Smooth muscle cell (in vitro differentiated cells): ENCODE data around the gene MICAL2. TPM values are rescaled to one million over a fixed set of nuclear protein-coding genes. Genes with fewer than 3 reads are reported as not detected.

ENCODE experiments used
- DNase-seq: peaks from one replicate; lab custom pipeline; 2025; ENCODE audit not compliant: unreplicated experiment; lab: John Stamatoyannopoulos, UW
- H2AFZ ChIP-seq: fragments of 200-600 bp; sonication (generic); 2 replicates; pipeline ENCODE4 v1.6.0; 2016; ENCODE audit warnings: antibody characterized with exemption, low read depth, mild to moderate bottlenecking
- H3F3A ChIP-seq: fragments of 200-600 bp; sonication (generic); 2 replicates; pipeline ENCODE4 v1.6.0; 2017; ENCODE audit warnings: antibody characterized with exemption, low read depth
- H3K27ac ChIP-seq: fragments of 200-600 bp; sonication (generic); 2 replicates; pipeline ENCODE4 v1.5.1; 2016; ENCODE audit warnings: low read depth, mild to moderate bottlenecking
- H3K27me3 ChIP-seq: fragments of 200-600 bp; sonication (generic); 2 replicates; pipeline ENCODE4 v1.6.1; 2016; ENCODE audit warnings: low read depth, mild to moderate bottlenecking
- H3K36me3 ChIP-seq: fragments of 200-600 bp; sonication (generic); 2 replicates; pipeline ENCODE4 v1.5.1; 2016; ENCODE audit warnings: low read depth
- H3K4me1 ChIP-seq: fragments of 200-600 bp; sonication (generic); 2 replicates; pipeline ENCODE4 v1.5.1; 2016; ENCODE audit warnings: low read depth
- H3K4me2 ChIP-seq: fragments of 200-600 bp; sonication (generic); 2 replicates; pipeline ENCODE4 v1.6.0; 2016; ENCODE audit warnings: mild to moderate bottlenecking
- H3K4me3 ChIP-seq: fragments of 200-600 bp; sonication (generic); 2 replicates; pipeline ENCODE4 v1.5.1; 2016; ENCODE audit warnings: mild to moderate bottlenecking
- H3K79me2 ChIP-seq: fragments of 200-600 bp; sonication (generic); 2 replicates; pipeline ENCODE4 v1.6.0; 2016; ENCODE audit warnings: low read depth, mild to moderate bottlenecking
- H3K9ac ChIP-seq: fragments of 200-600 bp; sonication (generic); 2 replicates; pipeline ENCODE4 v1.6.0; 2016; ENCODE audit warnings: low read depth
- H3K9me3 ChIP-seq: fragments of 200-600 bp; sonication (generic); replicated peaks from 2 replicates; pipeline ENCODE4 v1.5.1; 2016; ENCODE audit warnings: low read depth
- H4K20me1 ChIP-seq: fragments of 200-600 bp; sonication (generic); 2 replicates; pipeline ENCODE4 v1.6.0; 2016; ENCODE audit warnings: low read depth
- WGBS: methylation state at CpG from one replicate; pipeline ENCODE4 v1.1.7; 2016; ENCODE audit warnings: low lambda C conversion rate; 5-methylcytosine and 5-hydroxymethylcytosine counted together
- polyA plus RNA-seq: library from polyadenylated mRNA; unstranded; fragments of >200 nt; fragmentation: Nextera tagmentation; extraction: Ambion mirVana; gene quantifications from 2 replicates; pipeline ENCODE4 v1.2.1, GENCODE V29; 2016
- total RNA-seq: library from RNA; depleted of rRNA; stranded (reverse); fragments of >200 nt; gene quantifications from 2 replicates; pipeline ENCODE4 v1.2.3, GENCODE V29; 2014
- TF ChIP-seq, protein P1 (sequence below): fragments of 200-600 bp; sonication (generic); IDR thresholded peaks from 2 replicates; pipeline ENCODE4 v1.5.1; 2017; ENCODE audit warnings: borderline replicate concordance, mild to moderate bottlenecking, antibody characterized with exemption; ENCODE audit not compliant: insufficient read depth, poor library complexity, severe bottlenecking

The MICAL2 gene
- total and polyA plus RNA-seq, 2 experiments from 2014 or later: 161 to 287 TPM

DNA sequence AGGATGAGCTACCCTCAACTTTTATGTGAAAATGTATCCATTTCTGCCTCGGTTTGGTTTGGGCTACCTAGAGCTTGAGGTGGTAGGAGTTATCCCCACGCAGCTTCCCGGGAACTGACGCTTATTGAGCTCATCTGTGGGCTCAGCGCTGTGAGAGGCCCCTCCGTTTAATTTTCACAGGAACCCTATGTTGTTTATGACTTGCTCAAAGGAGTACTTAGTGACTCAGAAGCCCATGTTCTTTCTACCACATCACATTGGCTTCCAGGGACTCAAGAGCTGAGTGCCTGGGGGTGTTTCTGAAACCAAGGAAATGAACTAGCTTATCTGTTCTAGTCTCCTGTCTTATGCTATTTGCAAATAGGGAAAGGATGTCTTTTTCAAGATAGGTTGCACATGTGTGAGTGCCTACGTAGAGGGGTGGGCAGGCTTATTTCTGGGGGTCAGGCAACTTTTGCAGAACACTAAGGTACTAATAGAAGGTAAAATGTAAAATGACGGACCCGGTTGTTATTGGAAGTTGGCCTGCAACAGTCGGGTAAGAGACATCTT is 40.5 kb downstream of the MICAL2 start:
- peak overlapping the region; percentile 97 for H3K27ac ChIP-seq
- H3K36me3 ChIP-seq: no peaks in the 10 kb centered on the region
- H3K27me3 ChIP-seq: no peaks in the 10 kb centered on the region
- H3K4me2 ChIP-seq: peak overlapping the region; percentile 76
- peak overlapping the region; percentile 76 for H3K9ac ChIP-seq
- no peak overlapping the region for H2AFZ ChIP-seq
- H3K4me3 ChIP-seq: no peak overlapping the region
- H4K20me1 ChIP-seq: no peaks in the 10 kb centered on the region
- TF ChIP-seq, protein P1, sequence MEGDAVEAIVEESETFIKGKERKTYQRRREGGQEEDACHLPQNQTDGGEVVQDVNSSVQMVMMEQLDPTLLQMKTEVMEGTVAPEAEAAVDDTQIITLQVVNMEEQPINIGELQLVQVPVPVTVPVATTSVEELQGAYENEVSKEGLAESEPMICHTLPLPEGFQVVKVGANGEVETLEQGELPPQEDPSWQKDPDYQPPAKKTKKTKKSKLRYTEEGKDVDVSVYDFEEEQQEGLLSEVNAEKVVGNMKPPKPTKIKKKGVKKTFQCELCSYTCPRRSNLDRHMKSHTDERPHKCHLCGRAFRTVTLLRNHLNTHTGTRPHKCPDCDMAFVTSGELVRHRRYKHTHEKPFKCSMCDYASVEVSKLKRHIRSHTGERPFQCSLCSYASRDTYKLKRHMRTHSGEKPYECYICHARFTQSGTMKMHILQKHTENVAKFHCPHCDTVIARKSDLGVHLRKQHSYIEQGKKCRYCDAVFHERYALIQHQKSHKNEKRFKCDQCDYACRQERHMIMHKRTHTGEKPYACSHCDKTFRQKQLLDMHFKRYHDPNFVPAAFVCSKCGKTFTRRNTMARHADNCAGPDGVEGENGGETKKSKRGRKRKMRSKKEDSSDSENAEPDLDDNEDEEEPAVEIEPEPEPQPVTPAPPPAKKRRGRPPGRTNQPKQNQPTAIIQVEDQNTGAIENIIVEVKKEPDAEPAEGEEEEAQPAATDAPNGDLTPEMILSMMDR: no peak
- no peaks in the 10 kb centered on the region for H3K9me3 ChIP-seq
- peaks cover 46% of the 10 kb centered on the region for H3K79me2 ChIP-seq
- 21% methylated on average over 10 of the region's 10 CpGs for WGBS
- peaks cover 7% of the 10 kb centered on the region for H3K4me1 ChIP-seq
- DNase-seq: no peak
- peaks cover 38% of the 10 kb centered on the region for H3F3A ChIP-seq

DNA sequence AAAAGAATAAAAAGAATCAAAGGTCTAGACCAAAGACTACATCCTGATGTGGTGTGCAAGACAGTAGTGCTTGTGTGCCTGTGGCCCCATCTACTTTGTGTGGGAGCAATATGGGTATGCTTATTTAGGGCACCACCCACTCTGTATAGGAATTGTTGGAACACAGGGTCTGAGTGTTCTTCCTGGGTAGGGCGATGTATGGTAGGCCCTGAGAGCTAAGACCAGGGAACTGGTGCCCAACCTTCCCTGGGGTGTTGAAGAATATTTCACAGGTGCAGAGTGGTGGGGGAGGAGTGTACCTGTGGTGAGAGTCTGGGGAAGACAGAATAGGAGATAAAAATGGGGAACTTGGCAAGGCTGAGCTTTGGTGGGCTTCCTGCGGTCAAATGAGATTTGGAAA is 41.9 kb downstream of the MICAL2 start:
- Histone ChIP-seq H3K36me3 (no peaks in the 10 kb centered on the region), H3K4me1 (peaks cover 10% of the 10 kb centered on the region), H4K20me1 (no peaks in the 10 kb centered on the region), H3K27ac (peak overlapping the region; percentile 58), H3K27me3 (no peaks in the 10 kb centered on the region), H3K4me3 (no peak overlapping the region), H3K9ac (no peak overlapping the region), H3K79me2 (peaks cover 50% of the 10 kb centered on the region), H2AFZ (no peak overlapping the region), H3K4me2 (no peak overlapping the region), H3K9me3 (no peaks in the 10 kb centered on the region), H3F3A (peaks cover 39% of the 10 kb centered on the region)
- 98% methylated on average over 2 of the region's 2 CpGs for WGBS
- TF ChIP-seq, protein P1: no peak
- no peak for DNase-seq

DNA sequence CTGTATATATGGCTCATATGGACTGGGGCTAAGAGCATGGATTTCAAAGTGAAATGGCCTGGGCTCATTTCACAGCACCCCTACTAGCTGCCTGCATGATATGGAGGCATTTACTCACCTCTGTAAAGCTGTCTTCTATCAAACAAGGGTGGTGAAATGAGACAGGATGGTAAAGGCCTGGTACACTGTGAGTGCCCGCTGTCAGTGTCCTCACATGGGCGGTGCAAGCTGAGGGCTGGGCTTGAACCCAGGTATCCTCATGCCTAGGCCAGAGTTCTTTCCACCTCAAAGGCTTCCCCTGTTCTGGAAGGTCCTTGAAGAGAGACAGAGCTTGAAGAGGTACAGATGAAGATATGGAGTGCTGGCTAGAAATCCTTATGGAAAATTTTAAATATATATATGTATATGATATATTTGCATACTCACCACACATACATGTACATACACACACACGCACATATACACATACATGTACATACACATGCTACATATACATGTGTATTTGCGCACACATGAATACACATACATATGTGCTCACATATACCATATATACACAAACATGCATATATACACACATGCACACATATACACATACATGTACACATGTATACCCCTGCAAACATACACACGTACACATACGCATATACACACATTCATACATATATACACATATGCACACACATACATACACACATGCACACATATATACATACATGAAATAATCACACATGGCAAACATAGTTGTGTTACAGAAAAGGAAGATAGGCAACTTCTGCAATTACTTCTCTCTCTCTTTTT is 44.7 kb downstream of the MICAL2 start:
- no peak overlapping the region for H3K4me2 ChIP-seq
- WGBS: over 99% methylated on average over 6 of the region's 6 CpGs
- H3K79me2 ChIP-seq: peaks cover 32% of the 10 kb centered on the region
- no peak overlapping the region for H3K4me3 ChIP-seq
- no peaks in the 10 kb centered on the region for H4K20me1 ChIP-seq
- peaks cover 16% of the 10 kb centered on the region for H3K4me1 ChIP-seq
- H3K9ac ChIP-seq: no peak overlapping the region
- no peak overlapping the region for H2AFZ ChIP-seq
- DNase-seq: no peak
- H3K9me3 ChIP-seq: no peaks in the 10 kb centered on the region
- H3K27ac ChIP-seq: peak overlapping the region; percentile 99
- peaks cover 31% of the 10 kb centered on the region for H3F3A ChIP-seq
- TF ChIP-seq, protein P1: no peak
- no peaks in the 10 kb centered on the region for H3K36me3 ChIP-seq
- H3K27me3 ChIP-seq: no peaks in the 10 kb centered on the region
